Keratinocyte (primary cell): Measurements from ENCODE around the gene FBN2.

ENCODE experiments used
- EZH2 ChIP-seq: IDR thresholded peaks from one replicate; pipeline ENCODE4 v1.6.1; 2012; ENCODE audit warnings: inconsistent platforms, mild to moderate bottlenecking, low read length, moderate library complexity
- TF ChIP-seq, protein P1 (sequence below), 3 experiments: IDR thresholded peaks in 1 of 3; conservative IDR thresholded peaks in 1 of 3; optimal IDR thresholded peaks in 1 of 3; 2 replicates in 2 of 3; 3 replicates in 1 of 3; pipeline versions ENCODE3 to v1.5.1; 2011; ENCODE audit warnings: low read length in 3 of 3, mild to moderate bottlenecking in 3 of 3, moderate library complexity in 2 of 3, control low read depth in 1 of 3, inconsistent platforms in 1 of 3; ENCODE audit not compliant: insufficient read depth in 2 of 3; ENCODE audit errors: extremely low read depth in 1 of 3

DNA sequence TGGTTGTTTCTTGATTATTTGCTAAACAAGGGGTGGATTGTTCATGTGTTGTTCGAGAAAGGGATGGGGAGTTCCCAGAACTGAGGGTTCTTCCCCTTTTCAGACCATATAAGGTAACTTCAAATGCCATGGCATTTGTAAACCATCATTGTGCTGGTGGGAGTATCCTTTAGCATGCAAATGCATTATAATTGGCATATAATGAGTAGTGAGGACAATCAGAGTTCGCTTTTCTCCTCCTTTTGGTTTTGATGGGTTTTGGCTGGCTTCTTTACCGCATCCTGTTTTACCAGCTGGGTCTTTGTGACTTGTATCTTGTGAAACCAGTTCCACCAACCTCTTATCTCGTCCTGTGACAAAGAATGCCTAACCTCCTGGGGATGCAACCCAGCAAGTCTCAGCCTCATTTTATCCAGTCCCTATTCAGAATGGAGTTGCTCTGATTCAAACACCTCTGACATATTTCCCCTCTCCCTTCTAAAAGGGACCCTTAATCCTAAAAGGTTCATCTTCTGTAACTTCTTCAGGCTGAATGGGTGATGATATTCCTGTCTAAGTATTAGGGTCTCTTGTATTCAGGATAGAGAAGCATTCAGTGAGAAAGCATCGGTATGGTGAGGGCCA lies 8.7 kb upstream of the FBN2 start:
- TF ChIP-seq EZH2, result no peak
- TF ChIP-seq, protein P1, sequence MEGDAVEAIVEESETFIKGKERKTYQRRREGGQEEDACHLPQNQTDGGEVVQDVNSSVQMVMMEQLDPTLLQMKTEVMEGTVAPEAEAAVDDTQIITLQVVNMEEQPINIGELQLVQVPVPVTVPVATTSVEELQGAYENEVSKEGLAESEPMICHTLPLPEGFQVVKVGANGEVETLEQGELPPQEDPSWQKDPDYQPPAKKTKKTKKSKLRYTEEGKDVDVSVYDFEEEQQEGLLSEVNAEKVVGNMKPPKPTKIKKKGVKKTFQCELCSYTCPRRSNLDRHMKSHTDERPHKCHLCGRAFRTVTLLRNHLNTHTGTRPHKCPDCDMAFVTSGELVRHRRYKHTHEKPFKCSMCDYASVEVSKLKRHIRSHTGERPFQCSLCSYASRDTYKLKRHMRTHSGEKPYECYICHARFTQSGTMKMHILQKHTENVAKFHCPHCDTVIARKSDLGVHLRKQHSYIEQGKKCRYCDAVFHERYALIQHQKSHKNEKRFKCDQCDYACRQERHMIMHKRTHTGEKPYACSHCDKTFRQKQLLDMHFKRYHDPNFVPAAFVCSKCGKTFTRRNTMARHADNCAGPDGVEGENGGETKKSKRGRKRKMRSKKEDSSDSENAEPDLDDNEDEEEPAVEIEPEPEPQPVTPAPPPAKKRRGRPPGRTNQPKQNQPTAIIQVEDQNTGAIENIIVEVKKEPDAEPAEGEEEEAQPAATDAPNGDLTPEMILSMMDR (optimal IDR thresholded peaks at IDR 0.05 in 1 of 3, IDR thresholded peaks at IDR 0.05 in 1 of 3, conservative IDR thresholded peaks at IDR 0.05 in 1 of 3; ENCODE audit: extremely low read depth in 1 of 3, insufficient read depth in 2 of 3, low read length in 3 of 3), result no peak
